SK-N-SH (cell line): Measurements from ENCODE around the gene PHF23. TPM values are rescaled to one million over a fixed set of nuclear protein-coding genes. Genes with fewer than 3 reads are reported as not detected.

ENCODE experiments used
- CTCF ChIA-PET: fragments of 300-600, 350-600 bp; formaldehyde crosslinking; extraction: SDS; loops from one replicate; lab custom pipeline; 2021; lab: Yijun Ruan, JAX
- POLR2A ChIA-PET: fragments of 350-600 bp; sonication (Branson Sonifier 250); formaldehyde crosslinking; extraction: SDS; loops from one replicate; lab custom pipeline; 2020; ENCODE audit warnings: antibody characterized with exemption, inconsistent platforms; lab: Yijun Ruan, JAX
- DNase-seq: peaks from one replicate; pipeline ENCODE4 v3.0.0; 2012
- H2AFZ ChIP-seq: fragments of 200-600 bp; sonication (generic); 2 replicates; pipeline ENCODE4 v1.8.1; 2016; ENCODE audit warnings: antibody characterized with exemption, mild to moderate bottlenecking, low read depth
- H3F3A ChIP-seq: fragments of 200-600 bp; sonication (generic); replicated peaks from 2 replicates; pipeline ENCODE3; 2016; ENCODE audit warnings: antibody characterized with exemption, mild to moderate bottlenecking; ENCODE audit not compliant: insufficient read depth
- H3K27ac ChIP-seq, 2 experiments: fragments of 200-500 bp in 1 of 2; fragments of 200-600 bp in 1 of 2; sonication (Bioruptor generic) in 1 of 2; sonication (generic), shearing (Covaris generic) in 1 of 2; 2 replicates each; pipeline versions ENCODE4 v1.5.1 to v1.6.1; 2014 to 2016; ENCODE audit warnings: low read depth in 2 of 2, inconsistent platforms in 1 of 2, low read length in 1 of 2, mild to moderate bottlenecking in 1 of 2, mixed read lengths in 1 of 2
- H3K27me3 ChIP-seq: fragments of 200-600 bp; sonication (generic), shearing (Covaris generic); 2 replicates; pipeline ENCODE4 v1.6.1; 2016; ENCODE audit warnings: mixed run types; ENCODE audit not compliant: insufficient read depth
- H3K36me3 ChIP-seq, 2 experiments: fragments of 200-500 bp in 1 of 2; fragments of 200-600 bp in 1 of 2; sonication (Bioruptor generic) in 1 of 2; sonication (generic) in 1 of 2; replicated peaks in 1 of 2; 2 replicates each; pipeline versions ENCODE3 to v1.5.1; 2014 to 2016; ENCODE audit warnings: low read length in 1 of 2, mild to moderate bottlenecking in 1 of 2; ENCODE audit not compliant: insufficient read depth in 2 of 2, control insufficient read depth in 1 of 2
- H3K4me1 ChIP-seq, 2 experiments: fragments of 200-500 bp in 1 of 2; fragments of 200-600 bp in 1 of 2; sonication (Bioruptor generic) in 1 of 2; sonication (generic), shearing (Covaris generic) in 1 of 2; 2 replicates each; pipeline versions ENCODE4 v1.5.1 to v1.6.1; 2014 to 2016; ENCODE audit warnings: low read depth in 1 of 2, low read length in 1 of 2, mixed run types in 1 of 2; ENCODE audit not compliant: insufficient read depth in 2 of 2, control insufficient read depth in 1 of 2
- H3K4me2 ChIP-seq: fragments of 200-600 bp; sonication (generic), shearing (Covaris generic); 2 replicates; pipeline ENCODE4 v1.6.1; 2017; ENCODE audit warnings: mixed run types
- H3K4me3 ChIP-seq, 2 experiments: fragments of 200-500 bp in 1 of 2; fragments of 200-600 bp in 1 of 2; sonication (Bioruptor generic) in 1 of 2; sonication (generic), shearing (Covaris generic) in 1 of 2; 2 replicates each; pipeline versions ENCODE4 v1.5.1 to v1.8.1; 2014 to 2016; ENCODE audit warnings: low read depth in 2 of 2, inconsistent platforms in 1 of 2, low read length in 1 of 2, mild to moderate bottlenecking in 1 of 2, mixed read lengths in 1 of 2, moderate library complexity in 1 of 2
- H3K79me2 ChIP-seq: fragments of 200-600 bp; sonication (generic); 2 replicates; pipeline ENCODE4 v1.8.1; 2017; ENCODE audit warnings: mild to moderate bottlenecking; ENCODE audit not compliant: insufficient read depth
- H3K9ac ChIP-seq: fragments of 200-600 bp; sonication (generic); 2 replicates; pipeline ENCODE4 v1.6.1; 2017; ENCODE audit warnings: mixed run types
- H3K9me2 ChIP-seq: fragments of 200-600 bp; sonication (generic); 2 replicates; pipeline ENCODE4 v1.6.1; 2017; ENCODE audit warnings: mixed run types
- H3K9me3 ChIP-seq: fragments of 200-600 bp; sonication (generic); 2 replicates; pipeline ENCODE4 v1.6.1; 2017; ENCODE audit warnings: mixed run types, mild to moderate bottlenecking, moderate library complexity
- H4K20me1 ChIP-seq: fragments of 200-600 bp; sonication (generic); 2 replicates; pipeline ENCODE4 v1.6.1; 2017; ENCODE audit warnings: mild to moderate bottlenecking, mixed run types; ENCODE audit not compliant: insufficient read depth
- CHD2 ChIP-seq: fragments of 150-350 bp; IDR thresholded peaks from 2 replicates; pipeline ENCODE4 v1.6.1; 2018; ENCODE audit warnings: low read length; ENCODE audit not compliant: partially characterized antibody
- CTCF ChIP-seq: fragments of 200-600 bp; sonication (generic); IDR thresholded peaks from 2 replicates; pipeline ENCODE4 v1.6.1; 2017; ENCODE audit warnings: antibody characterized with exemption, mild to moderate bottlenecking, moderate library complexity
- ELF1 ChIP-seq: IDR thresholded peaks from 2 replicates; pipeline ENCODE4 v1.4.0; 2012
- EP300 ChIP-seq, 2 experiments: IDR thresholded peaks; 2 replicates each; pipeline versions ENCODE4 v1.4.0 to v1.6.1; 2012; ENCODE audit warnings: borderline replicate concordance in 1 of 2, low read depth in 1 of 2, low read length in 1 of 2
- EZH2phosphoT487 ChIP-seq: fragments of 200-600 bp; sonication (generic); IDR thresholded peaks from 2 replicates; pipeline ENCODE4 v1.6.1; 2017; ENCODE audit warnings: low read depth, mixed run types, mild to moderate bottlenecking, antibody characterized with exemption, moderate library complexity, borderline replicate concordance
- FOXJ3 ChIP-seq: sonication (generic); formaldehyde crosslinking; IDR thresholded peaks from 2 replicates; pipeline ENCODE4 v1.5.1; 2020; ENCODE audit warnings: mild to moderate bottlenecking, missing genetic modification reagents
- FOXM1 ChIP-seq: IDR thresholded peaks from 2 replicates; pipeline ENCODE4 v1.4.0; 2012; ENCODE audit warnings: low read depth, mild to moderate bottlenecking
- GABPA ChIP-seq: IDR thresholded peaks from 2 replicates; pipeline ENCODE4 v1.4.0; 2012; ENCODE audit warnings: low read depth, mild to moderate bottlenecking
- JUND ChIP-seq: IDR thresholded peaks from 2 replicates; pipeline ENCODE4 v1.4.0; 2012
- MEF2A ChIP-seq: IDR thresholded peaks from 2 replicates; pipeline ENCODE4 v1.4.0; 2012; ENCODE audit warnings: low read depth, borderline replicate concordance
- MXI1 ChIP-seq: IDR thresholded peaks from 2 replicates; pipeline ENCODE4 v1.6.1; 2012; ENCODE audit warnings: mild to moderate bottlenecking, low read depth, low read length, improper control_type of control experiment
- NRF1 ChIP-seq: IDR thresholded peaks from 2 replicates; pipeline ENCODE4 v1.6.1; 2012; ENCODE audit warnings: low read depth, mild to moderate bottlenecking, low read length
- PBX3 ChIP-seq: IDR thresholded peaks from 2 replicates; pipeline ENCODE4; 2012
- POLR2AphosphoS5 ChIP-seq: IDR thresholded peaks from 2 replicates; pipeline ENCODE4 v1.6.1; 2012; ENCODE audit warnings: low read depth, low read length
- RCOR1 ChIP-seq: fragments of 150-350 bp; IDR thresholded peaks from 2 replicates; pipeline ENCODE4 v1.6.1; 2017; ENCODE audit warnings: antibody characterized with exemption, low read length
- REST ChIP-seq: IDR thresholded peaks from 2 replicates; pipeline ENCODE4 v1.6.1; 2012; ENCODE audit warnings: mild to moderate bottlenecking, low read depth, low read length, moderate library complexity
- SIN3A ChIP-seq: IDR thresholded peaks from 2 replicates; pipeline ENCODE4 v1.6.1; 2012; ENCODE audit warnings: low read depth, mild to moderate bottlenecking, low read length, moderate library complexity, borderline replicate concordance
- TCF12 ChIP-seq: IDR thresholded peaks from 2 replicates; pipeline ENCODE4 v1.4.0; 2012
- TEAD4 ChIP-seq: IDR thresholded peaks from 2 replicates; pipeline ENCODE4 v1.4.0; 2012; ENCODE audit warnings: mild to moderate bottlenecking, borderline replicate concordance; ENCODE audit not compliant: insufficient read depth
- WGBS: methylation state at CpG from one replicate; pipeline ENCODE4 v1.1.6; 2017; ENCODE audit warnings: low lambda C conversion rate; 5-methylcytosine and 5-hydroxymethylcytosine counted together
- polyA plus RNA-seq, 3 experiments: library from polyadenylated mRNA; depleted of rRNA; stranded (reverse); fragments of >200 nt; gene quantifications; 2 replicates each; pipeline ENCODE4 v1.2.3, GENCODE V29; 2012

The PHF23 gene
- polyA plus RNA-seq, 1 of the 3 experiments (the other 2 are of a cell fraction), result 53.3 TPM

GRCh38 chr17:7283471-7284216 lies 44.4 kb upstream of the PHF23 start:
- ChIA-PET POLR2A (no interaction called here), CTCF (interaction anchor here (1.6 to 8.8 kb wide), 3 partner anchors 9 to 40 kb away, joined by 4 to 169 read pairs (median 34); no protein-coding TSS in a partner anchor)
- Histone ChIP-seq H3K27me3 (peaks cover 6% of the 10 kb centered on the region; the same call in 1 of the 2 replicates), H3K9me2 (no peaks in the 10 kb centered on the region), H4K20me1 (no peaks in the 10 kb centered on the region), H3K27ac (no peak overlapping the region), H2AFZ (no peak overlapping the region), H3K9ac (no peak overlapping the region), H3K9me3 (no peaks in the 10 kb centered on the region), H3F3A (peaks cover 15% of the 10 kb centered on the region), H3K79me2 (no peaks in the 10 kb centered on the region), H3K4me1 (peaks cover 6 to 18% of the 10 kb centered on the region in 2 experiments; a peak in 2 of 4 replicates), H3K4me2 (no peak overlapping the region), H3K36me3 (no peaks in the 10 kb centered on the region), H3K4me3 (no peak overlapping the region)
- WGBS, result 86% methylated on average over 16 of the region's 18 CpGs
- peak; percentile 15 for DNase-seq
- TF ChIP-seq MEF2A (no peak), EP300 (IDR thresholded peaks at IDR 0.05; ENCODE audit: borderline replicate concordance in 1 of 2, low read depth in 1 of 2, low read length in 1 of 2) (no peak), ELF1 (no peak), PBX3 (no peak), CHD2 (no peak), EZH2phosphoT487 (no peak), FOXJ3 (CRISPR knock-in tag) (no peak), TEAD4 (no peak), REST (no peak), NRF1 (no peak), FOXM1 (no peak), JUND (no peak), POLR2AphosphoS5 (no peak), GABPA (no peak), MXI1 (no peak), TCF12 (no peak), SIN3A (no peak), RCOR1 (no peak), CTCF (no peak)
